Myocyte (in vitro differentiated cells): ENCODE results near the gene ATP1B2. TPM values are rescaled to one million over a fixed set of nuclear protein-coding genes. Genes with fewer than 3 reads are reported as not detected.
A peak's percentile ranks its signal among the peaks of the same experiment; 100 is the strongest.

Experiments used
- DNase-seq: peaks from one replicate; pipeline ENCODE4 v3.0.0-alpha.2; 2012; ENCODE audit warnings: low read depth
- total RNA-seq: library from RNA; depleted of rRNA; stranded (reverse); fragments of >200 nt; gene quantifications from 2 replicates; pipeline ENCODE4 v1.2.3, GENCODE V29; 2014

The ATP1B2 gene
- total RNA-seq, 1 donor from 2014 or later, result not detected

GRCh38 chr17:7684851-7685532 is 34.3 kb downstream of the ATP1B2 start:
- no peak for DNase-seq

DNA sequence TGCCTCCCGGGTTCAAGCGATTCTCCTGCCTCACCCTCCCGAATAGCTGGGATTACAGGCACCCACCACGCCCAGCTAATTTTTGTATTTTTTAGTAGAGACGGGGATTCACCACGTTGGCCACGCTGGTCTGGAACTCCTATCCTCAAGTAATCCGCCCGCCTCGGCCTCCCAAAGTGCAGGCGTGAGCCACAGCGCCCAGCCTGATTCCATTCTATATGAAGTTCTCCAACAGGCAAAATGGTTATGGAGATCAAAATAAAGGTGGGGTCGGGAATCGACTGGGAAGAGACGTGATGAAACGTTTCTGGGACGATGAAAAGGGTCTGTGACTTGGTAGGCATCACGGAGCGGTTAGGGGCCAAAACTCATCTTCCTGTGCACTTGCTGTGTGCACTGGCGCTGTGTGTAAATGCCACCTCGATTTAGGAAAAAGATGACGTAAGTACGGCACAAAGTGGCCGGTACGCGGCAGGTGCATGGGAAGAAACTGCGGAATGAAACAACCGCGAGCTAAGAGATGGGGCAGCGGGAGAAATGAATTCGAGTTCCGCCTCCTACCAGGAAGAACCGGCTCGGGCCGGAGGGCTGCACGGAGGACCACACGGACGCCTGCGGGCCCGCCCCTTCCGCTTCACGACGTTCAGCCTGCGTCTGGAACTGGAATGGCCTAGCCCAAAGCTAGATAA is 35.0 kb downstream of the ATP1B2 start:
- peak; percentile 94 for DNase-seq

- DNase-seq, result no peak
These were observed 35.7 kb downstream of the ATP1B2 start for GRCh38 chr17:7686222-7687071.

DNA sequence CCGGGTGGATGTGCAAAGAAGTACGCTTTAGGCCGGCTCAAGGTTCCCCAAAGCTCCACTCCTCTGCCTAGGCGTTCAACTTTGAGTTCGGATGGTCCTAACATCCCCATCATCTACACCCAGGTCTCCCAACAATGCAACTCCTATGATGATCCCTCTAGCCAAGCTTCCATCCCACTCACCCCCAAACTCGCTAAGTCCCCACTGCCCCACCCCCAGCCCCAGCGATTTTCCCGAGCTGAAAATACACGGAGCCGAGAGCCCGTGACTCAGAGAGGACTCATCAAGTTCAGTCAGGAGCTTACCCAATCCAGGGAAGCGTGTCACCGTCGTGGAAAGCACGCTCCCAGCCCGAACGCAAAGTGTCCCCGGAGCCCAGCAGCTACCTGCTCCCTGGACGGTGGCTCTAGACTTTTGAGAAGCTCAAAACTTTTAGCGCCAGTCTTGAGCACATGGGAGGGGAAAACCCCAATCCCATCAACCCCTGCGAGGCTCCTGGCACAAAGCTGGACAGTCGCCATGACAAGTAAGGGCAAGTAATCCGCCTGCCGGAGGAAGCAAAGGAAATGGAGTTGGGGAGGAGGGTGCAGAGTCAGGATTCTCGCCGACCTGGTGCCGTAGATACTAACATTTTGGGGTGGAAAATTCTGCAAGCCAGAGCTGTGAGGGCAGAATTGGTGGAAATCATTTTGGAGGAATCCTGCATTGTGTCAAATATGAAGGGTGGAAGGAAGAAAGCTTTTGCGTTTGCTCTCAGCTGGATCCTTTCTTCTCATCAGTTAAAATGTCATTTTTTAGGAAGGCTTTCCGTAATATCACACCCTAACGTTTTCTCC is 36.6 kb downstream of the ATP1B2 start, which contains the start of gene TP53:
Gene TP53, minus strand, starts transcription at position 419 of the 836 bp plus-strand sequence. CDS start 10,896 bp downstream, outside the sequence.
- DNase-seq, result peak; percentile 96

GRCh38 chr17:7687908-7688807 is 37.4 kb downstream of the ATP1B2 start, which contains the start of gene WRAP53:
TSS of gene WRAP53 (plus strand) at chr17:7688477. CDS start at chr17:7688649, 172 bp downstream.
- DNase-seq, result peak; percentile 99

DNA sequence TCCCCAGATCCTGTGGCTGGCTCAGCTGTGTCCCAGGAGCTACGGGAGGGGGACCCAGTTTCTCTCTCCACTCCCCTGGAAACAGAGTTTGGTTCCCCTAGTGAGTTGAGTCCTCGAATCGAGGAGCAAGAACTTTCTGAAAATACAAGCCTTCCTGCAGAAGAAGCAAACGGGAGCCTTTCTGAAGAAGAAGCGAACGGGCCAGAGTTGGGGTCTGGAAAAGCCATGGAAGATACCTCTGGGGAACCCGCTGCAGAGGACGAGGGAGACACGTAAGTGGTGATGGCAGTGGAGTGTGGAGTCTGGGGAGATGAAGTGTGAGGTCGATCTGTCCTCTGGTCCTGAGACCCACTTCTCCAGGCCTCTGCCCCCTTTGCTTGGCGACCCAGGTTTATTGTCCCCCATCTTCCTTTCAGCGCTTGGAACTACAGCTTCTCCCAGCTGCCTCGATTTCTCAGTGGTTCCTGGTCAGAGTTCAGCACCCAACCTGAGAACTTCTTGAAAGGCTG is 38.1 kb downstream of the ATP1B2 start:
- no peak for DNase-seq

DNA sequence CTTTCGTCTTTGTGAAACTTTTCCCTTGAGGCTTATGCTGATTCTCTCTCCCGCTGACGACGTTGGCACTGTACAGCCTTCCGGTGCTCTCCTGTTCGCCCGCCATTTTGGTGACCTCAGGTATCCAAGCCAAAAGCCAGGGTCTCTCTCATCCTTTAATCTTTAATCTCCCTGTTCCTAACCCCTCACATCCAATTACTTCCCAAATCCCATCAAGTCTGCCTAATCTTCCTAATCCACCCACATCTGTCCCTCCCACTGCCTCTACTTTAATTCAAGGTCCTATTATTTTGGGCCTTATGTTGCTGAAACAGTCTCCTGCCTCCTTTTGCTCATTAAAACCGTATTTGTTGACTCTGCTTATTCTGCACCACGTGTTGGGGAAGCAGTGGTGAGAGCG is 44.9 kb downstream of the ATP1B2 start:
- DNase-seq, result no peak

- no peak for DNase-seq
These were observed 47.3 kb downstream of the ATP1B2 start for GRCh38 chr17:7697828-7698588.

DNA sequence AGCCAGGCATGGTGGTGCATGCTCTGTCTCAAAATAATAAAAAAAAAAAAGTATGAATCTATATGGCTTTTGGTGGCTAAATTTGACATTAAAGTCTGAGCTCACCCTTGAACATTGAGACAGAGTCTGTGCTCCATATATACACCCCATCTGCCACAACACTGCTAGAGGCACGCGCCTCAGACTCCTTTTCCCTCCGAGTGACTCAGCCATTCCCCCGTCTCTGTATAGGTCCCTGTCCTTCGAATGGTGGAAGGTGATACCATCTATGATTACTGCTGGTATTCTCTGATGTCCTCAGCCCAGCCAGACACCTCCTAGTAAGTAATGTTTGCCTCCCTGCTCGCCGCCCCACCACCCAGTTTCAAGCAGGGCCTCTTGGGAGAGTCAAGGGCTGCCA is 49.8 kb downstream of the ATP1B2 start:
- no peak for DNase-seq

- no peak for DNase-seq
These were observed 51.0 kb downstream of the ATP1B2 start for GRCh38 chr17:7701681-7702080.

DNA sequence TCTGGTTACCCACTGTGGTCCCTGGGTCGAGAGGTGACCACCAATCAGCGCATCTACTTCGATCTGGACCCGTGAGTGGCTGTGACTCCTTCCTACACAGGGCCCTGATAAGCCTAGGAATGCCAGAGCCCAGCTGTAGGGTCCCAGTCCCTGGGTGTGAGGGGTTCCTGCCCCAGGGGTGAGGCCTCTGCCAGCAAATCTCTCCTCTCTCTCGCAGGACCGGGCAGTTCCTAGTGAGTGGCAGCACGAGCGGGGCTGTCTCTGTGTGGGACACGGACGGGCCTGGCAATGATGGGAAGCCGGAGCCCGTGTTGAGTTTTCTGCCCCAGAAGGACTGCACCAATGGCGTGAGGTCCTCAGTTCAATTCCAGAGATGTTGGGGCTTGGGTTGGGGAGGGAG is 52.0 kb downstream of the ATP1B2 start:
- DNase-seq, result no peak

- DNase-seq, result no peak
These were observed 53.1 kb downstream of the ATP1B2 start for GRCh38 chr17:7703584-7704479.

- DNase-seq, result no peak
These were observed 54.0 kb downstream of the ATP1B2 start, which contains the start of gene EFNB3 for GRCh38 chr17:7704601-7705268. TSS of gene EFNB3 (plus strand) at chr17:7705202. CDS start at chr17:7705599, 397 bp downstream.

DNA sequence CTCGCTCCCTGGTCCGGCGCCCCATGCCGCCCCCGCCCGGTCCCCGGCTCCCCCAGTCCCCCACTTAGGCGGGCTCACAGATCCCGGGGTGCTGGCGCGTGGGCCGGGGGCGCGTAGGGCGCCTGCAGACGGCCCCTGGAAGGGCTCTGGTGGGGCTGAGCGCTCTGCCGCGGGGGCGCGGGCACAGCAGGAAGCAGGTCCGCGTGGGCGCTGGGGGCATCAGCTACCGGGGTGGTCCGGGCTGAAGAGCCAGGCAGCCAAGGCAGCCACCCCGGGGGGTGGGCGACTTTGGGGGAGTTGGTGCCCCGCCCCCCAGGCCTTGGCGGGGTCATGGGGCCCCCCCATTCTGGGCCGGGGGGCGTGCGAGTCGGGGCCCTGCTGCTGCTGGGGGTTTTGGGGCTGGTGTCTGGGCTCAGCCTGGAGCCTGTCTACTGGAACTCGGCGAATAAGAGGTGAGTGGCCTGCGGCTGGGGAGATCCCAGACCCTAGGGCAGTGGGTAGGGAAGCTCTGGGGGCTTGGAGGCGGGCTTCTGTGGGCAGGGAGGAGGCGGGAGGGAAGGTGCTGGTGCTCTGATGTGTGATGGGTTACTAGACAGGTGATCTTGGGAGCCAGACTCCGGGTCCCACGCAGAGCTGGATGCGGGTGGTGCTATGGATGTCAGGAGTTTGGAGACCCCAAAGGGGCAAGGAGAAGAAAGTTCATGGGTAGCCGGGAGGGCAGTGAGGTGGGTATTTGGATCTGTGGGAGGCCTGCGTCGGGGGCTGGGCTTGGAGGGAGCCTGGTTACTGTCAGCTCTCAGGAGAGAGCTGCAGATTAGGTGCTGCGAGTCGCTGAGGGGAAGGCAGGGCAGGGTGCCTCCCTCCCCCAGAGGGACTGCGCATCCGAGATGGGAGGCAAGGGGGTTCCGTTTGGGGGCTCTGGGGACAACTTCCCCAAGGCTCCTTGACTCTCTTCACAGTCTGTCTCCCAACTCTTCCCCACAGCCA is 54.8 kb downstream of the ATP1B2 start:
- DNase-seq, result no peak

DNA sequence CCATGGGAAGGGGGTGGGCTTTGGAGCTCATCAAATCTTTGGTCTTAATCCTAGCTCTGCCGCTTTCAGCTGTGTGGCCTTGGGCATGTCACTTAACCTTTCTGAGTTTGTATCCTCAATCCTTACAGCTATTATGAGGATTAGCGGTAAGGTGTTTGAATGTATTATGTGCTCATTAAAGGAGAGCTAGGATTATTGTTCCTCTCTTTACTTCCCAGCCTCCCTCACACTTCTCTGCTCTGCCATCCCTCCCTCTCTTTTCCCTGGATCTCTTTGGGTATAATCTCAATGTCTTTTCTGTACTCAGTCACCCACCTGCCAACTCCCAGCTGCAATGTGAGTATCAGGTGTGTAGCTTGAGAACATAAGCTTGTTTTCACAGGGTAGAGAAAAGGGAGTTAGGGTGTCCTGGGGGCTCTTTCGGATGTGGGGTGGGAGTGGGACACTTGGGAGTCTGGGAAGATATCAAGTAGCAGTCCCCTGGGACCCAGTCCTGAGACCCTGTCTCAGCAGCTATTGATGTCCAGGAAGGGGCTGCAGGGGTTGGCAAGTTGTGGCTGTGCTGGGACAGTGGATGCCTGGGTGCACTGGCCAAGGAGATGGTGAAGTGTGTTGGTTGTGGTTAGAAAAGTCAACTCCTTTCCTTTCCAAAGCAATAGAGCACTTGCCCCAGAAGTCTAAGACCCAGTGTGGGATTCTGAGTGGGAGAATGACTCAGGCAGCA is 56.1 kb downstream of the ATP1B2 start:
- no peak for DNase-seq
